Stimulated activated CD4-positive, alpha-beta T cell treated with anti-CD3 and anti-CD28 coated beads, Interleukin-4, amount 100 ng/mL, for 24 hours (primary cell): Measurements from ENCODE around the gene MYO1D.
"Not testable (repeated sequence)": the region's sequence is repeated elsewhere in the genome, so short reads cannot be mapped to it uniquely, and the experiment has no call there.

ENCODE experiments used
- DNase-seq: peaks from one replicate; pipeline ENCODE4 v3.0.0-alpha.2; 2020

The MYO1D gene

GRCh38 chr17:32482568-32483320 lies 394.2 kb downstream of the MYO1D start:
- no peak for DNase-seq

- no peak for DNase-seq
Measured at GRCh38 chr17:32481193-32481592, 395.7 kb downstream of the MYO1D start.

DNA sequence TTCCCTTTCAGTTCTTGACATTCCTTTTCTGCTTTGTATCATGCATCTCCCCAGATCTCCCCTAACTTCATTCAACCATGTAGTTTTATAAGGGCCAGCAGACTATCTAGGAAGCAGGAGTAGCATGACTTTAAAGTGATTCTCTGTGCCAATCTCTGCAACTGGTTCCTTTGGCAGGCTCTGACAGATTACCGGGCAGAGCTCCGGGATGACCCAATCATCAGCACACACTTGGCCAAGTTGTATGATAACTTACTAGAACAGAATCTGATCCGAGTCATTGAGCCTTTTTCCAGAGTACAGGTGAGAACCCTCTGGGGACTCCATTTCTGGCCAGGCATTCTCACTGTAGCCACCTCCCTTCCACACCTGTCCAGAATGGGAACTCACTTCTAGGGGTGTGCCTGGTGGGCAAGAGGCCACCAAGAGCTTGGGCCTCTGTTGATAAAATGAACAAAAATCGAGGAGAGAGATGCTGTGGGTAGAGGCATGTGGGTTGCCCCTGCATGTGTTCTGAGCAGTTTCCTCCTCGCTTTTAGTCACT lies 397.8 kb downstream of the MYO1D start:
- no peak for DNase-seq

DNA sequence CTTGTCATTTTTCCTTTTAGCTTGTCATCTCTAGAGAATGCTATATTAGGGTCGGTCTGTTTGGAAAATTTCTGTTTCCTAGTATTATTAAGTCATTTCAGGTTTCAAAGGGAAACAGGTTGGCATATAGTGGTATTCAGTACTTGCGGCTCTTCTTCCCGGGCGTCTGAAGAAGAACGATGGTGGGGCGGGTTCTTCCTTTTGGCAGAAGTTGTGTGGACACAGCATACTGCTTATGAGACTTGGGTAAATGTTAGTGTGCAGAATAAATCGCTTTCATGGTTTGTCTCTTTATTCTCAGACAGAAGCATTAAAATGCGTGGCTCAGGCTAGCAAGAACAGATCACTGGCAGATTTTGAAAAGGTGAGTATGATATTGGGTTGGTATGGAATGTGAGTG lies 399.7 kb downstream of the MYO1D start:
- DNase-seq = no peak

DNA sequence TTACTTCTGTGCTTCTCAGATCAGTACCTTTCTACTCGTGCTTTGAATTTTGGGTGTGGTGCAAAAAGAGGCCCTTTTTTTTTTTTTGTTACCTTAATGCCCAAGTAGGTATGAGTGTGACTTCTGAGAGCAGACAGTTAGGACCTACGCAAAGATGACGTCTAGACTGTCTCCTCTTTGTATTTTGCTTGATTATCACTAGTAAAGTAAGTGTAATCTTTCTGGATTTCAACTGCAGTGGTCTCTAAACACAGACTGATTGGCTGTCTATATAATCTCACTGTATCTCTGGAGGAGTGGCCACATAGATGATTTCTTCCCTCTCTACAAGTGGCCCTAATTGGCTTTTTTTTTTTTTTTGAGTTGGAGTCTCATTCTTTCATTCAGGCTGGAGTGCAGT lies 401.7 kb downstream of the MYO1D start:
- no peak for DNase-seq

DNA sequence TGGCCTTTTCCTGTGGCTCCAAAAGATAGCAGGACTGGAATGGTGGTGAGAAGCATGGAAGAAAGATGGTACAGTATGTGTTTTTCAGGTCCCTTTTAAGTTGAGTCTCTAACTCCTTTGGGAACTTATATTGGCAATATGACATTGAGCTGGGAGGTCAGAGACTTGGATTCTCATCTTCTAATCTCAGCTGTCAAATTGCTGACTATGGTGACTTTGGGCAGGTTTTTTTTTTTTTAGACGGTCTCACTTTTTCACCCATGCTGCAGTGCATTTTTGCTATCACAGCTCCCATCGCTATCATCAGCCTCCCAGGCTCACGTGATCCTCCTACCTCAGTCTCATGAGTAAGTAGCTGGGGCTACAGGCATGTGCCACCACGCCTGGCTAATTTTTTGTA lies 405.3 kb downstream of the MYO1D start:
- no peak for DNase-seq

DNA sequence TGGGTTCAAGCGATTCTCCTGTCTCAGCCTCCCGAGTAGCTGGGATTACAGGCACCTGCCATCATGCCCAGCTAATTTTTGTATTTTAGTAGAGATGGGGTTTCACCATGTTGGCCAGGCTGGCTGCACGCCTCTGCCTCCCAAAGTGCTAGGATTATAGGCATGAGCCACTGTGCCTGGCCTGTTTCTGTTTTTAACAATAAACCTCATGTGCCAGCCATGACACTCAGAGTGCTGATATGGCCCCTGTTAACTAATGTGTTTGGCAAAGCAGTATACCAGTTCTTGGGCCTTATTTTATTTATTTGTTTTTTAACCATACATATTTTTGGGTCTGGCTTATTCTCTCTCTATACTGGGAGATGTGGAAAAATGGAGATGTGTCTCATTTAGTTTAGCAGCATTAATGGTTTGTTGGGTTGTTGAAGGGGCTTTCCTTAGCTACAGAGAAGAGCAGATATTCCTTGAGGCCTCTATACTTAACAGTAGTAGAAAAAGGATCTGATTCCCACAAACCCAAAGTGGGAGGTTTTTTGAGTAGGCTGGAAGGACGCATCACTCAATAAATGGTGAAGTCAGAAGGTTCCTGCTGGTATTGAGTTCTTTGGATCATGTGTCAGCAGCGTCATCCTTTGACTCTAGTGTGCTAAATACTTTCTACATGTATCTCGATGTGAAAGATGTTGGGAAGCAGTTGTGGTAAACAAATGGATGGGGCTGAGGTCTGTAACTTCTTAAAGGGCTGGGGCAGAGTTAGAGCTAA lies 406.3 kb downstream of the MYO1D start:
- no peak for DNase-seq

DNA sequence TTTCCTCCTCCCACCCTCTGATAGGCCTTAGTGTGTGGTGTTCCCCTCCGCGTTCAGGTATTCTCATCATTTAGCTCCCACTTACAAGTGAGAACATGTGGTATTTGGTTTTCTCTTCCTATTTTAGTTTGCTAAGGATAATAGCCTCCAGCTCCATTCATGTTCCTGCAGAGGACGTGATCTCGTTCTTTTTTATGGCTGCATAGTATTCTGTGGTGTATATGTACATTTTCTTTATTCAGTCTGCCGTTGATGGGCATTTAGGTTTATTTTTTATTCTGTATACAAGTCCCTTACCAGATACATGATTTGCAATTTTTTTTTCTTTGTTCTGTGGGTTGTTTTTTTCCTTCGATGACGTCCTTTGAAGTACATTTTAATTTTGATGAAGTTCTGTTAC lies 409.0 kb downstream of the MYO1D start:
- no peak for DNase-seq

GRCh38 chr17:32464374-32464773 lies 412.6 kb downstream of the MYO1D start:
- DNase-seq = no peak

- DNase-seq = no peak
Measured at GRCh38 chr17:32463304-32463703, 413.6 kb downstream of the MYO1D start.

- peak; percentile 76 for DNase-seq
Measured at GRCh38 chr17:32461853-32462617, 414.9 kb downstream of the MYO1D start.

GRCh38 chr17:32461498-32461852 lies 415.4 kb downstream of the MYO1D start:
- DNase-seq = no peak

GRCh38 chr17:32460054-32460453 lies 416.9 kb downstream of the MYO1D start:
- DNase-seq = no peak

- DNase-seq = no peak
Measured at GRCh38 chr17:32458371-32458770, 418.6 kb downstream of the MYO1D start.

DNA sequence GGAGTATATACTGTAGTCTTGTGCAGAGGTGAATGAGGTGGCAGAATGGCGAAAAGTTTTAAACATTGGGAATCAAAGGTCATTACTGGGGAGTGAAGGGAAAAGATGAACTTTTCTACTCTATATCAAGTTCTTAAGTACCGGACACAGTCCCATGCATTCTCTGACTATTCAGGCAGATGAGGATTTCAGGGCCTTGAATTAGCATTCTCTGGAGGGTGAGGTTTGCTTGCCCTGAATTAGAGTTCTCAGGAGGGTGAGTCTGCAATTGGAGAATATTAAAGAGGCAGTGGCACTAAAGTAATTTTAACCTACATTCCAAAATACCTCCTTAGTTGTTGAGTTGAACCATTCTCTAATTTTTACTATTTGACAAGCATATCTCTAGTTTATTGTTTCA lies 423.6 kb downstream of the MYO1D start:
- DNase-seq = no peak

GRCh38 chr17:32452281-32452680 lies 424.6 kb downstream of the MYO1D start:
- no peak for DNase-seq

- DNase-seq = no peak
Measured at GRCh38 chr17:32451879-32452278, 425.0 kb downstream of the MYO1D start.

GRCh38 chr17:32450379-32450778 lies 426.5 kb downstream of the MYO1D start:
- DNase-seq = not testable (repeated sequence)

GRCh38 chr17:32449963-32450362 lies 427.0 kb downstream of the MYO1D start:
- DNase-seq = no peak

DNA sequence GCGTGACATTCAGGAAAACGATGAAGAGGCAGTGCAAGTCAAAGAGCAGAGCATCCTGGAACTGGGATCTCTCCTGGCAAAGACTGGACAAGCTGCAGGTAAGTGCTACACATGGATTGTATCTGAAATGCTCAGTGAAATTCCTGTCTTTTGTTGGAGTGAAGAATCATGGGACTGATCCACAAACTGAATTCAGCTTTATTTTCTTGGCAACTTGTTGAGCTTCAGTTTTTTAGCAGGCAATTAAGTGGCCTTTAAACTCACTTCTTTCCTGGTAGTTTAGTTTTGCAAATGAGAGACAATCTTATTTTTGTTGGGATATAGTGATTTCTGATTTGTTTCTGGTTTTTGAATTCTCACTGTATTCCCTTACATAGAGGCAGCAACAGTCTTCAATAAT lies 430.0 kb downstream of the MYO1D start:
- no peak for DNase-seq

- no peak for DNase-seq
Measured at GRCh38 chr17:32445971-32446370, 431.0 kb downstream of the MYO1D start.

GRCh38 chr17:32445497-32445896 lies 431.4 kb downstream of the MYO1D start:
- no peak for DNase-seq

- DNase-seq = peak; percentile 56
Measured at GRCh38 chr17:32445074-32445415, 431.9 kb downstream of the MYO1D start.
